Uterine smooth muscle cell (primary cell): ENCODE data around the gene PLIN4. TPM values are rescaled to one million over a fixed set of nuclear protein-coding genes. Genes with fewer than 3 reads are reported as not detected.

Source experiments
- total RNA-seq: library from RNA; depleted of rRNA; stranded (reverse); fragments of >200 nt; gene quantifications from 2 replicates; pipeline ENCODE4 v1.2.3, GENCODE V29; 2014

Gene PLIN4, protein sequence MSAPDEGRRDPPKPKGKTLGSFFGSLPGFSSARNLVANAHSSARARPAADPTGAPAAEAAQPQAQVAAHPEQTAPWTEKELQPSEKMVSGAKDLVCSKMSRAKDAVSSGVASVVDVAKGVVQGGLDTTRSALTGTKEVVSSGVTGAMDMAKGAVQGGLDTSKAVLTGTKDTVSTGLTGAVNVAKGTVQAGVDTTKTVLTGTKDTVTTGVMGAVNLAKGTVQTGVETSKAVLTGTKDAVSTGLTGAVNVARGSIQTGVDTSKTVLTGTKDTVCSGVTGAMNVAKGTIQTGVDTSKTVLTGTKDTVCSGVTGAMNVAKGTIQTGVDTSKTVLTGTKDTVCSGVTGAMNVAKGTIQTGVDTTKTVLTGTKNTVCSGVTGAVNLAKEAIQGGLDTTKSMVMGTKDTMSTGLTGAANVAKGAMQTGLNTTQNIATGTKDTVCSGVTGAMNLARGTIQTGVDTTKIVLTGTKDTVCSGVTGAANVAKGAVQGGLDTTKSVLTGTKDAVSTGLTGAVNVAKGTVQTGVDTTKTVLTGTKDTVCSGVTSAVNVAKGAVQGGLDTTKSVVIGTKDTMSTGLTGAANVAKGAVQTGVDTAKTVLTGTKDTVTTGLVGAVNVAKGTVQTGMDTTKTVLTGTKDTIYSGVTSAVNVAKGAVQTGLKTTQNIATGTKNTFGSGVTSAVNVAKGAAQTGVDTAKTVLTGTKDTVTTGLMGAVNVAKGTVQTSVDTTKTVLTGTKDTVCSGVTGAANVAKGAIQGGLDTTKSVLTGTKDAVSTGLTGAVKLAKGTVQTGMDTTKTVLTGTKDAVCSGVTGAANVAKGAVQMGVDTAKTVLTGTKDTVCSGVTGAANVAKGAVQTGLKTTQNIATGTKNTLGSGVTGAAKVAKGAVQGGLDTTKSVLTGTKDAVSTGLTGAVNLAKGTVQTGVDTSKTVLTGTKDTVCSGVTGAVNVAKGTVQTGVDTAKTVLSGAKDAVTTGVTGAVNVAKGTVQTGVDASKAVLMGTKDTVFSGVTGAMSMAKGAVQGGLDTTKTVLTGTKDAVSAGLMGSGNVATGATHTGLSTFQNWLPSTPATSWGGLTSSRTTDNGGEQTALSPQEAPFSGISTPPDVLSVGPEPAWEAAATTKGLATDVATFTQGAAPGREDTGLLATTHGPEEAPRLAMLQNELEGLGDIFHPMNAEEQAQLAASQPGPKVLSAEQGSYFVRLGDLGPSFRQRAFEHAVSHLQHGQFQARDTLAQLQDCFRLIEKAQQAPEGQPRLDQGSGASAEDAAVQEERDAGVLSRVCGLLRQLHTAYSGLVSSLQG (N-terminal part only)
- total RNA-seq: 0.55 and 4.0 TPM in 2 replicates

DNA sequence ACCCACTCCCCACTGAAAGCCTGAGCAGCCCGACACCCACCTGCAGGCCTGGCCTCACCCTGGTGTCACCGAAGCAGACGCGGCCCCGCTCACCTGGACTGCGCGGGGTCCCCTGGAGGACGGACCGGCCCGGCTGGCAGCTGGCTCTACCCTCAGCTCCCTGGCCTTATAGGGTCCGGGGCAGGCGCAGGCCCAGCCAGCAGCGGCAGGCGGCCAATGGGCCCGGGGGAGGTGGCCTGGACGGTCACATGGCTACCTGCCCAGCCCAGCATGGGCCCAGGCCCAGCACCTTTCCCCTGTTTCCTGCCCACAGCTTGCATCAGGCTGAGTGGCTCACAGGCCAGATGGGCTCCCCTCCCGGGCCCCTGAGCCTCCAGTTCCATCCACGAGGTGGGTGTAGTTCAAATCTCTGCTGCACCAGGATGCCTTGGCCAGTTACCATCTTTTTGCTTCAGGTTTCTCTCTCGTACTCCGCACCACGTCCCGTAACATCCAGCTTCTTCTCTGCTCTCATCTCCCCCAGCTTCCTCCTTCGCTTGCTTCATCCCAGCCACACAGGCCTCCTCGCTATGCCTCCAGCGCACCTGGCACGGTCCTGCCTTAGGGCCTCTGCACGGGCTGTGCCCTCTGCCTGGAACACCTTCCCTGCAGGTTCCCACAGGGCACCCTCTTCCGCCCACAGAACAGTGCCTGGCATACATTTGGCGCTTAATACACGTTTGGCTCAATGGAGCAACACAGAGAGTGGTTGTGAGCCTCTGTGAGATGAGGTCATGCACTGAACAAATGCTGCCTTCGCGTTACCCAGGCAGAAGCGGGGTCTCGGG, at the start of gene PLIN4:
PLIN4 (minus strand) TSS at position 142 of the 827 bp plus-strand sequence. CDS start 214 bp downstream, outside the sequence.

DNA sequence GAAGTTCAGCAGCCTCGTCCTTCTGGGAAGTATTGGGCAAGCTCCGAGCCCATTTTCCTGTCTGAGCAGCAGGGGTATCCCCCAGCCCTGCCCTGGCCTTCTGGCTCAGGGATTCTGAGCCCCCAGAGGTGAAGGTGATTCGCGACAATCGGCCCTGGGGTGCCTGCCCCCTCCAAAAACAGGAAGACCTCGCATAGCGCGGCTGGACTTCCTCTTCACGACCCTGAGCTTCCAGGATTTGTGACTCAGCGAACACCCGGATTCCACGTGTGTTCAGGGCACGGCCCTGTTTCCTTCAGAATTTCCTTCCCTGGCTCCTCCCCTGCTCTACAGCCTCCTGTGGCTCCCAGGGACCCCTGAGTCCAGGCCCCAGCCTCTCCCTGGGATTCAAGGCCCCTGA, 41.3 kb upstream of the PLIN4 start, which contains the start of gene SEMA6B:
SEMA6B (minus strand) TSS at position 116 of the 400 bp plus-strand sequence. CDS start 1,227 bp downstream, outside the sequence.

DNA sequence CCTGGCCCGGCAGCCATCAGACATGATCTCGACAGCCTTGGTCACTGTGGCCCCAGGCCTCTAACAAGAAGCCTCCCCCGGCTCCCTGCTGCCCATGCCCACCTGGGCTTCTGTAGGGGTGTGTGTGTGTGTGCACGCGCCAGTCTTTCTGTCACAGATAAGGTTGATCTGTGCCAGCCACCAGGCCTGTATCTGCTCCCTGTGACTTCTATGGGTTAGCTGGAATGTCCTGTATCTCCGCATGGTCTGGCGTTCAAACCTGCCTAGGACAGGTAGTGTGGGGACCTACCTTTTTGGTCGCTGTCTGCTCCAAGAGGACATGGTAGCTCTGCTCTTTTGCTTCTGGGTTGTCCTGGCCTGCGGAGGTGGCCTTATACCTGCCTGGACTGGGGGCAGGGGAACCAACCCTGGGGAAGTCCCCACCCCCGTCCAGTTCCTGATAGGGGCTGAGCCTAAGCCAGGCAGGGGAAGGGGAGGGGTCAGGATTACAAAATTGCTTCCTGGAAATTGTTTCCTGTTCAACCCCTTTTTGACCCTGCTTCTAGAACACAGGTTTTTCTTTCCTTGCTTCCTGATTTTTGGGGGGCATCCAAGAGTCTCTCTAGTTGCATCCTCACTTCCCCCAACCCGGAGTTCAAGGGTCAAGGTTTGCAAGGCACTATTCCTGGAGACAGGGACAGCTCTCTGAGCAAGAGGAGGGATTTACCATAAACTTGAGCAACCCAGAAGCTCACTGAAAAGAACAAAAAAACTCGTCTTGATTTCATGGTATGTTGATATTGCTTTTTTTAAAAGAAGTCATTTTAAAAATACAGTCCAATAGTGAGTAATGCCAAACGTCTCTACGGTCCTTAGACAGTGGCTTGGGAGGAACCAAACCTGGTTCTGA, 21.7 kb upstream of the PLIN4 start, which contains the start of gene LRG1:
LRG1 (minus strand) TSS at position 344 of the 889 bp plus-strand sequence; CDS start at position 321, 23 bp downstream.

DNA sequence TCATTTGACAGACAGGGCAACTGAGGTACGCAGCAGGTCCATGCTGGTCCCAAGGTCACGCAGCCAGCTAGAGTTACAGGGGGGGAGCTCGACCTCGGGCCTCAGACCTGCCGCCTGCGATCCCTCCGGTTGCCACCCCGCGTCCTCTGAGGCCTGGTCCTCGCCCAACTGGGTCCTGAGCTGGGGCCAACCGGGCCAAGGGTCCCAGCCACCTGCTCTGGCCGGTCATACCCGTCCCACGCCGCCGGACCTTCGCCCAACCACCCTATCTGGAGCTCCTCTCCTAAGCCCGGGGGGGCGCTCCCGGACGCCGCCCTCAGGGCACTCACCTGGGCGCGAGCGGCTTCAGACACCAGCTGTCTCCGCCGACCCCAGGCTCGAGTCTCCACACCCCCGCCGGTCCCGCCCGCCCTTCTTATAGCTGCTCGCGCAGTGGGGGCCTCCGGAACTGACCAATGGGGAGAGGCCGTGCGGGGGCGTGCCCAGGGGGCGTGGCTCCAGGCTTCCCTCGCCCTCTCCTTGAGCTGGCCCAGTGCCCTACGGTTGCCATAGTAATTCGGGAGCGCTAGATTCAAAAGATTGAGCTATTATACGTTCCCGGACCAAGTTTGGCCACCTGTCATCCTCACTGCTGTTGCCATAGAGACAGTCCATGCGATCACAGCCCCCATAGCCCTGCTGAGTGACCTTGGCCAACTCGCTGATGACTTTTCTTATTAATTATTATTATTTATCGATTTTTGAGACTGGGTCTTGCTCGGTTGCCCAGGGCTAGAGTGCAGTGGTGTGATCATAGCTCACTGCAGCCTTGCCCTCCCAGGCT, 16.8 kb upstream of the PLIN4 start, which contains the start of gene PLIN5:
PLIN5 (minus strand) TSS at position 389 of the 823 bp plus-strand sequence. CDS start 1,150 bp downstream, outside the sequence.

DNA sequence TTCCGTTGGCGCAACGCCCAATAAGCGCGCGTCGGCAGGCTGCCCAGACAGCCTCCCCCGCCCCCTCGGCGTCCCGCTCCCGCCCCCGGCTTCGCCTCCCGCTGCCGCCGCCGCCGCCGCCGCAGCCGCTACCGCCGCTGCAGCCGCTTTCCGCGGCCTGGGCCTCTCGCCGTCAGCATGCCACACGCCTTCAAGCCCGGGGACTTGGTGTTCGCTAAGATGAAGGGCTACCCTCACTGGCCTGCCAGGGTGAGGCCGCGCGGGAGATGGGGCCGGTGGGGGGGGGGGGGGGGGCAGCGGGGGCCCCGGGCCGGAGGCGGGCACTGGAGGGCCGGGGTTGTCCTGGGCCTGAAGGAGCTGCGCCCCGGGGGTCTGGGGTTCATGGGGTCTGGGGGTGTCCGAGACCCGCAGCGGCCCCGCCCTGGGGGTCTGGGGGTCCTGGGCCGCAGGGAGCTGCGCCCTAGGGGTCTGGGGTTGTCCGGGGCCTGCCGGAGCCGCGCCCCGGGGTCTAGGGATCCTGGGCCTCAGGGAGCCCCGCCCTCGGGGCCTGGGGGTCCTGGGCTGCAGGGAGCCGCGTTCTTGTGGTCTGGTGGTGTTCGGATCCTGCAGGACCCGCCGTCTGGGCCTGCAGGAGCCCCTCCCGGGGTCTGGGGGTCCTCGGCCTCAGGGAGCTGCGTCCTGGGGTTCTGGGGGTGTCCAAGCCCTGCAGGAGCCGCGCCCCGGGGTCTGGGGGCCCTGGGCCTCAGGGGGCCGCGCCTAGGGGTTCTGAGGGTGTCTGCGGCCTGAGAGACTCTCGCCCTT, 45.9 kb downstream of the PLIN4 start, which contains the start of gene HDGFL2:
HDGFL2 (plus strand) TSS at position 124 of the 801 bp plus-strand sequence; CDS start at position 178, 54 bp downstream.

DNA sequence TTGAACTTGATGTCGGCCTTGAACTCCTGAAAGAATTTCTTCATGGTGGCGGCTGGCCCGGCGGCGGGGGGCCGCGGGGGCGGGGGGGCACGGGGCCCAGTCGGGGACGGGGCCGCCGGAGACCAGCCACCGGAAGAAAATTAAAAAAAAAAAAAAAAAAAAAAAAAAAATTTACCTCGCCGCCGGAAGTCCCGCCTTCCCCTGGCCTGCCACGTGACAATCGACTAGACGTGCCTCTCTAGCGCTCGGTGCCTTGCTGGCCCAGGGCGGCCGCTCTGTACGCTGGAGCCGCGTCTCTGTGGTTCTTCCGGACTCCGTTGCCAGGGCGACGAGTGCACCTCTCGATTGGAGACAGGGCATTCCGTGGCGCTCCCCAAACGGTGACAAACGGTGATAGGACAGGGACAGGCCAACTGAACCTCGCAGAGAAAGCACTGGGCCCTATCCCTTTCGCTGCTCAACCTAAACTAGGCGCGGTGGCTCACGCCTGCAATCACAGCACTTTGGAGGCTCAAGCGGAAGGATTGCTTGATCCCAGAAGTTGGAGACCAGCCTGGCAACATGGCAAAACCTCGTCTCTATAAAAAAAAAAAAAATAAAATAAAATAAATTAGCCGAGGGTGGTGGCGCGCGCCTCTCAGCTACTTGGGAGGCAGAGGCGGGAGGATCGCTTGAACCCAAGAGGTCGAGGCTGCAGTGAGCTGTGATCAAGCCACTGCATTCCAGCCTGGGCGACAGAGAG, 60.5 kb downstream of the PLIN4 start, which contains the start of gene UBXN6:
UBXN6 (minus strand) TSS at position 141 of the 742 bp plus-strand sequence; CDS start at position 44, 97 bp downstream.

Other genes starting within 250 kb of the PLIN4 start
- not detected in 2 replicates for gene SHD, start 239.2 kb downstream of the PLIN4 start, total RNA-seq
- not detected in 2 replicates for gene TMIGD2, start 216.1 kb downstream of the PLIN4 start, total RNA-seq
- gene FSD1, start 213.9 kb downstream of the PLIN4 start, total RNA-seq: 15.5 and 24.5 TPM in 2 replicates
- 5.9 and 7.5 TPM in 2 replicates for gene STAP2, start 179.7 kb downstream of the PLIN4 start, total RNA-seq
- 5.6 and 7.9 TPM in 2 replicates for gene MPND, start 174.9 kb downstream of the PLIN4 start, total RNA-seq
- 29.1 and 36.1 TPM in 2 replicates for gene SH3GL1, start 117.9 kb downstream of the PLIN4 start, total RNA-seq
- 10.1 and 29.7 TPM in 2 replicates for gene CHAF1A, start 115.8 kb downstream of the PLIN4 start, total RNA-seq
- 106 and 123 TPM in 2 replicates for gene UBXN6, start 60.7 kb downstream of the PLIN4 start, total RNA-seq
- 66.8 and 70.1 TPM in 2 replicates for gene HDGFL2, start 46.2 kb downstream of the PLIN4 start, total RNA-seq
- gene PLIN5, start 16.7 kb upstream of the PLIN4 start, total RNA-seq: not detected in 2 replicates
- not detected in 2 replicates for gene LRG1, start 21.6 kb upstream of the PLIN4 start, total RNA-seq
- under 0.01 and 0.11 TPM in 2 replicates for gene SEMA6B, start 41.2 kb upstream of the PLIN4 start, total RNA-seq
- 3.4 and 6.5 TPM in 2 replicates for gene TNFAIP8L1, start 121.0 kb upstream of the PLIN4 start, total RNA-seq
- gene MYDGF, start 151.9 kb upstream of the PLIN4 start, total RNA-seq: 235 and 323 TPM in 2 replicates
- 36.4 and 48.0 TPM in 2 replicates for gene DPP9, start 205.4 kb upstream of the PLIN4 start, total RNA-seq